ENCODE measurements around the gene CCDC61. TPM values are rescaled to one million over a fixed set of nuclear protein-coding genes. Genes with fewer than 3 reads are reported as not detected.

The CCDC61 gene
- total and polyA plus RNA-seq, 2 donors (not counting 1 experiment from before 2014, with no cell fraction given) = 20.6 to 30.1 TPM

DNA sequence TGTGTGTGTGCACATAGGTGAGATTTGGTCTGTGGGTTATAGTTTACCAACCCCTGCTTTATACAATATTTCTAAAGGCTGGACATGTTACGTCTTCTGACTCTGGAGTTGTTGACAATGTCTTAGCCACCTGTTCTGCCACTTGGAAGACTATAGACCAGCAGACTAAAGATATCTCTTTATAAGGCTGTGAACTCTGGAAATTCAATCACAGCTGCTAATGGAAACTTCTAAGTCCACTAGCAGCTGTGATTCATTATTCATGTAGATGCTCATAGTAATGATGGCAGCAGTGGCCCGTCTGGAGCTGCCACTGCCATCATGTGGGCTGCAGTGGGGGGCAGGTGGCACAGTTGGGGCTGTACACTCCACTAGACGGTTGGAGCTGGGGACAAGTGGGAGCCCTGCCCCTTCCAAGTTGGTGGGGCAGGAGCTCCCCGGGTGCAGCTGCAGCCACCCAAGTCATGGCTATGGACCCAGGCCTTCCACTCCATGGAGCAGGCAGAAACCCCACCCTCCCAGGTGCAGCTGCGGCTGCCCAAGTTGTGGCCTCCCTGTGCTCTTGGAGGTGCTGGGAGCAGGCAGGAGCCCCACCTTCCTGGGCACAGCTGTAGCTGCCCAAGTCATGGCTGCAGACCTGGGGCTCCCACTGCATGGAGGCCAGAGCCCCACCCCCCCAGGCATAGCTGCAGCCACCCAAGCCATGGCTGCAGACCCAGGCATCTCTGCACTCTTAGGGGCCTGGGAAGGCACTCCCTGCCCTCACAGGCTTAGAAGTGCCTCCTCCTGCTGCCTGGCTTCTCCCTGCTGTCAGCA lies 36.7 kb downstream of the CCDC61 start:
- no peak for DNase-seq
- no peak for ATAC-seq (ENCODE audit: low read depth)
- TF ChIP-seq, protein P1, sequence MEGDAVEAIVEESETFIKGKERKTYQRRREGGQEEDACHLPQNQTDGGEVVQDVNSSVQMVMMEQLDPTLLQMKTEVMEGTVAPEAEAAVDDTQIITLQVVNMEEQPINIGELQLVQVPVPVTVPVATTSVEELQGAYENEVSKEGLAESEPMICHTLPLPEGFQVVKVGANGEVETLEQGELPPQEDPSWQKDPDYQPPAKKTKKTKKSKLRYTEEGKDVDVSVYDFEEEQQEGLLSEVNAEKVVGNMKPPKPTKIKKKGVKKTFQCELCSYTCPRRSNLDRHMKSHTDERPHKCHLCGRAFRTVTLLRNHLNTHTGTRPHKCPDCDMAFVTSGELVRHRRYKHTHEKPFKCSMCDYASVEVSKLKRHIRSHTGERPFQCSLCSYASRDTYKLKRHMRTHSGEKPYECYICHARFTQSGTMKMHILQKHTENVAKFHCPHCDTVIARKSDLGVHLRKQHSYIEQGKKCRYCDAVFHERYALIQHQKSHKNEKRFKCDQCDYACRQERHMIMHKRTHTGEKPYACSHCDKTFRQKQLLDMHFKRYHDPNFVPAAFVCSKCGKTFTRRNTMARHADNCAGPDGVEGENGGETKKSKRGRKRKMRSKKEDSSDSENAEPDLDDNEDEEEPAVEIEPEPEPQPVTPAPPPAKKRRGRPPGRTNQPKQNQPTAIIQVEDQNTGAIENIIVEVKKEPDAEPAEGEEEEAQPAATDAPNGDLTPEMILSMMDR (IDR thresholded peaks at IDR 0.05) = no peak
- no peak for TF ChIP-seq EZH2 (IDR thresholded peaks at IDR 0.05; ENCODE audit: borderline replicate concordance, insufficient read depth, low read depth, low read length, poor library complexity, severe bottlenecking)

DNA sequence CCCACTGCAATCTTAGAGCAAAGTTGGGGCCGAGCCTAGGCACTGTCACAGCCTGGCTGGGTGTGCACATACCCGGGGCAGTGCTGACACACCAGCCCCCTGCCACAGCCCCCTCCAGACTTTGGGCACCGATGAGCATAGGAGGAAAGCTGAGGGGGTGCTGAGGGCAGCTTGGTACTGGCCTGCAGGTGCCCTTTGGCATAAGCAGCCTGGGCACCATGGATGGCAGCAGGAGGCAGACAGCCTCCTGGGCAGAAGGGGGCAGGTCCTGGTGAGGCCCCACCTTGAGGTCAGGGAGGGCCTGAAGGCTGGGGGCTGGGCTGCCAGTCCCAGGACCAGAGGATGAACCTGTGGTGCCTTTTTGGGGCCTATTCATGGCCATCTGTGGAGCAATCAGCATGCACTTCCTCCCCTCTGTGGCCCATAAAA lies 37.3 kb downstream of the CCDC61 start:
- intact Hi-C loops (cut with micrococcal nuclease) = no loop called here
- H3K27ac Mint-ChIP-seq = no peak overlapping the region
- Histone ChIP-seq H3K27me3 (replicated peaks in 1 of 4; ENCODE audit: control extremely low read depth in 1 of 4, control insufficient read depth in 3 of 4, insufficient read depth in 4 of 4, low read length in 3 of 4) (peaks cover 0 to 11% (median 5%) of the 10 kb centered on the region in 4 experiments), H3K4me1 (ENCODE audit: control insufficient read depth in 2 of 2, insufficient read depth in 2 of 2, low read length in 2 of 2) (peaks cover 0 to 5% of the 10 kb centered on the region in 2 donors), H3K9me3 (ENCODE audit: control extremely low read depth in 1 of 3, control insufficient read depth in 2 of 3, insufficient read depth in 1 of 3, low read length in 2 of 3) (peaks cover 0 to 19% (median 0%) of the 10 kb centered on the region in 3 donors), H3K9ac (ENCODE audit: low read length) (no peak overlapping the region), H3K4me2 (replicated peaks; ENCODE audit: low read depth, low read length, poor library complexity, severe bottlenecking) (no peak overlapping the region), H3K36me3 (replicated peaks in 1 of 2; ENCODE audit: control extremely low read depth in 1 of 2, control insufficient read depth in 1 of 2, extremely low read depth in 1 of 2, insufficient read depth in 2 of 2, low read length in 1 of 2) (no peaks in the 10 kb centered on the region), H3K4me3 (ENCODE audit: control extremely low read depth in 1 of 5, extremely low read depth in 1 of 5, insufficient read depth in 1 of 5, low read depth in 2 of 5, low read length in 4 of 5) (no peak overlapping the region), H3K27ac (ENCODE audit: low read length in 2 of 2) (no peak overlapping the region), H3K79me2 (ENCODE audit: control insufficient read depth, insufficient read depth, low read length) (no peaks in the 10 kb centered on the region), H4K20me1 (ENCODE audit: control insufficient read depth, insufficient read depth, low read length, poor library complexity, severe bottlenecking) (no peaks in the 10 kb centered on the region), H2AFZ (ENCODE audit: insufficient read depth, low read depth, low read length, poor library complexity, severe bottlenecking) (no peak overlapping the region)
- ChIA-PET POLR2A (no interaction called here), CTCF (interaction anchor here (1.1 to 2.9 kb wide), 3 partner anchors 8 to 233 kb away, joined by 3 to 19 read pairs (median 5); no protein-coding TSS in a partner anchor)
- 83% methylated on average over 1 of the region's 3 CpGs for WGBS (ENCODE audit: insufficient coverage)
- no peak overlapping the region for H3K4me3 Mint-ChIP-seq
- H3K4me1 Mint-ChIP-seq = peaks cover 2% of the 10 kb centered on the region
- no peak for DNase-seq
- H3K9me3 Mint-ChIP-seq (ENCODE audit: insufficient read depth) = no peaks in the 10 kb centered on the region
- no peak for TF ChIP-seq EZH2 (IDR thresholded peaks at IDR 0.05; ENCODE audit: borderline replicate concordance, insufficient read depth, low read depth, low read length, poor library complexity, severe bottlenecking)
- H3K27me3 Mint-ChIP-seq = peaks cover 33% of the 10 kb centered on the region
- no peak for ATAC-seq (ENCODE audit: low read depth)

More for the DNA sequence above, 36.7 kb downstream of the CCDC61 start:
- Histone ChIP-seq H3K9me3 (ENCODE audit: control extremely low read depth in 1 of 3, control insufficient read depth in 2 of 3, insufficient read depth in 1 of 3, low read length in 2 of 3) (peaks cover 0 to 19% (median 0%) of the 10 kb centered on the region in 3 donors), H3K4me1 (ENCODE audit: control insufficient read depth in 2 of 2, insufficient read depth in 2 of 2, low read length in 2 of 2) (peaks cover 0 to 5% of the 10 kb centered on the region in 2 donors), H3K9ac (ENCODE audit: low read length) (no peak overlapping the region), H3K27me3 (replicated peaks in 1 of 4; ENCODE audit: control extremely low read depth in 1 of 4, control insufficient read depth in 3 of 4, insufficient read depth in 4 of 4, low read length in 3 of 4) (peaks cover 0 to 12% (median 5%) of the 10 kb centered on the region in 4 experiments), H3K79me2 (ENCODE audit: control insufficient read depth, insufficient read depth, low read length) (no peaks in the 10 kb centered on the region), H2AFZ (ENCODE audit: insufficient read depth, low read depth, low read length, poor library complexity, severe bottlenecking) (no peak overlapping the region), H3K4me3 (ENCODE audit: control extremely low read depth in 1 of 5, extremely low read depth in 1 of 5, insufficient read depth in 1 of 5, low read depth in 2 of 5, low read length in 4 of 5) (no peak overlapping the region), H3K4me2 (replicated peaks; ENCODE audit: low read depth, low read length, poor library complexity, severe bottlenecking) (no peak overlapping the region), H3K27ac (ENCODE audit: low read length in 2 of 2) (no peak overlapping the region), H4K20me1 (ENCODE audit: control insufficient read depth, insufficient read depth, low read length, poor library complexity, severe bottlenecking) (no peaks in the 10 kb centered on the region), H3K36me3 (replicated peaks in 1 of 2; ENCODE audit: control extremely low read depth in 1 of 2, control insufficient read depth in 1 of 2, extremely low read depth in 1 of 2, insufficient read depth in 2 of 2, low read length in 1 of 2) (no peaks in the 10 kb centered on the region)
- Mint-ChIP-seq H3K4me3 (no peak overlapping the region), H3K4me1 (peaks cover 2% of the 10 kb centered on the region), H3K9me3 (ENCODE audit: insufficient read depth) (no peaks in the 10 kb centered on the region), H3K27ac (no peak overlapping the region), H3K27me3 (peaks cover 31% of the 10 kb centered on the region)
- CTCF ChIA-PET = interaction anchor here (0.6 to 2.9 kb wide), 4 partner anchors 12 to 233 kb away, joined by 3 to 19 read pairs (median 3); no protein-coding TSS in a partner anchor
- 94% methylated on average over 4 of the region's 5 CpGs for WGBS (ENCODE audit: insufficient coverage)
- intact Hi-C loops (cut with micrococcal nuclease) = no loop called here
- POLR2A ChIA-PET = no interaction called here

Data from B cell (primary cell).